NK-92 (cell line): ENCODE measurements around the gene CACNB4.
"Not testable (repeated sequence)": the region's sequence is repeated elsewhere in the genome, so short reads cannot be mapped to it uniquely, and the experiment has no call there.

Experiments used
- DNase-seq: peaks from one replicate; lab custom pipeline; 2025; ENCODE audit not compliant: unreplicated experiment; lab: John Stamatoyannopoulos, UW

Gene CACNB4

DNA sequence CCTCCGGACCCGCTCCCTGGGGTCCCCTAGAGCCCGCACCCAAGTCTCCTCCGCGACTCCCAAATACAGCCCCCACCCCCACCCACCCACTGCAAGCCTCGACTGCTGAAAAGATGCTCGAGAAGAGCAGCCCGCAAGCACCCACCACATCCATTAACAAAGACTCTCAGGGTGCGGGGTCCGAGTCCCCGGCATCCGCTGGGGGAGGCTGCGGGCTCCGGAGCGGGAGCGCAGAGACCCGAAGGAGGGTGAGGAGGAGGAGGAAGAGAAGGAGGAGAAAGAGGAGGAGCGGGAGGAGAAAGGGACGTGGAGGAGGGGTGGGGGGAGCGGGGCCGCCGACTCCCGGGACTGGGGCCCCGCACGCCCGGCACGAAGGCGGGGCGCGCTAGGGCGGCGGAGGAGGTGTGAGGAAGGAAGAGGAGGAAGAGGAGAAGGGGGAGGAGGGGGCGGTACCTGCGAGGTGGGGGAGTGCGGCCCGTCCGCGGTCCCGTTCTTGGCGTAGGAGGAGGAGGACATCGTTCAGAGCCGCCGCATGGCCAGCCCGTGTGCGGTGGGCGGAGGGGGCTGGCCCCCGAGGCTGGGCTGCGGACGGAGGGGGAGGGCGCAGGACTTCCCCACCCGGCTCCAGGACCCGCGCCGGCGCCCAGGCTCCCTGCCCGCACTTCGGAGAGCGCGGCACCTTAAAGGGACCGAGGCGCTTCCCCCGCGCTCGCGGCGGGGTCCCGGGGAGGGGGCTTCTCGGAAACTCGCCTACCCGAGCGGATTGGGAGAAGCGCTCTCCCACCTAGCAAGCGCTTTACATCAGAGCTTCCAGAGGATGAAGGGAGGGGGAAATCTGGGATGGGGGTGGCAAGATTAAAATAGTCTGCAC is at the start of gene CACNB4:
Gene CACNB4 (minus strand): TSS at position 549 of the 871 bp plus-strand sequence.
- no peak for DNase-seq

DNA sequence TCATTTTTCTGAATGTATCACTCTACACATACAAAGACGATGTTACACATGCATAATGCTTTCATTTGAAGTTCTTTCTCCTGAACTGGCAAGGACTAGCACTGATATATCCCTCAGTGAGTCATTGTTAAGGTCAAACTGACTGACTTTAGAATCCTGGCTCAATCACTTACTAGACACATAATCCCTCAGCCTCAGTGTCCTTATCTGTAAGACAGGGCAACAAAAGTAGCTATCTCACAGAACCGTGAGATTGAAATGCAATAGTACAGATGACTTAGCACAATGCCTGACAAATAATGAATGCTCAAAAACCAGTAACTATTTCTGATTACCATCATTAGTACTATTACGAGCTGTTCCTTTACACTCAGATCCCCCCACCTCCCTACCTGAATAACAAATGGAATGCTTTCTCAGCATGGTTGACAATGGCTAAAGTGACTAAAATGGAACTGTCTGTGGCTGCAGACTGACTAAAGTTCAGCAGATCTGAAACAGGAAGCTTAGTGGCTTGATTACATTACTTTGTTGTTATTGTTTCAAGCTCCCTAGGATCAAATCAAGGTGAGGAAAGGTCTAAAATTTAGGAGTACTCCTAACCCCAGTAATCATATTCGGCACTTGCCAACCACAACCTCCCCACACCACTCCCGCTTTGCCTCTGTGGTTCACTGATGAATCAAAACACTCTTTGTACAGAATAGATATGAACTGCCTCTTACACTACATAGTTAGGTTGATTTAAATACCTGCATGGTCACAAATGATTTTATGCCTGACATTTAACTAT is 35.8 kb upstream of the CACNB4 start:
- no peak for DNase-seq

DNA sequence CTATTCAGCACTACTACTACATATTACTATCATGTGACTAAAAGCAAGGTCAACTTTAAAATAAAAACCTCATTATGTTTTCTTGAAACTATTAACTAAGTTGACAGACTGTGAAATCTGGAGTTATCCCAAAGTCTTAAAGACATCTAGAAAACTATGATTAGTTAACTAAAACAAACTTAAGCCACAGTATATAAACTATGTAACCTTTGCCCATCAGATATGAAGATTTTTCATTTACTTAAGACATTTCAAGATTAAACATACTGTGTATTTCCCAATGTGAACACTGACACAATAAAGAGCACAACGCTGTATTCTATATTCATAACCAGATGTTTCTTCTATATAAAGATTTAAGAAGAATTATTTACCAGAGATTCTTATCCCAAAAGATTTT is 33.5 kb upstream of the CACNB4 start:
- no peak for DNase-seq

DNA sequence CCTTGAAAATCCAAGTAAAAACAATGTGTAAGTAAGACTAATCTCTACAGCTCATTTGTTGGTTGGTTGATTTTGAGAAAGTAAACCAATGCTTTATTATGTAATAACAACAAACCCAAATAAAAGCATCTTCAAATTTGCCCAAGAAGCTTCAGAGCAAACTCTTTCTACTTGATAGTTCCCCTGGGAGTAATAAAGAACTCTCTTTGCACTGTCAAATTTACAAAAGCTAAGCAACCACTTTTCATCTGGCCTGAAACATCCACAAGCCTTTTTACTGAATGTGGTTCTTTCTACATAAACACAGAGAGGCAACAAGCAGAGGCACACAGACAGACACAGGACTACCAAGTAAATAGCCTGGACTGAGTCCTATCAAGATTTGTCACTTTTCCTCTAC is 28.8 kb upstream of the CACNB4 start:
- no peak for DNase-seq

DNA sequence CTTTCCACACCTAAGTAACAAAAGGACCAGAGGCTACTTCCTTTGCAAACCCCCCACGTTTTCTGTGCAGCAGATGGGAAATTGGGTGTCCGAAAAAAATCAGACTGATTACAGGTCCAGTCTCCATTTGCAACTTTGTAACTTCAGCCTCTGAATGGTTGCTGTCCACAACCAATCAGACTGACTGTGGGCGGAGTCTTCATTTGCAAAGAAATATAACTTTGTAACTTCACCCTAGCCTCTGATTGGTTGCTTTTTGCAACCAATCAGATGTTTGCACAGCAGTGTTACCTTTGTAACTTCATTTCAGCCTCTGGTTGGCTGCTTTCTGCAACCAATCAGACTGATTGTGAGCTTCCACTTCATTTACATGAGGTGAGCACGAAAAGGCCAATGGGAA is 27.8 kb upstream of the CACNB4 start:
- DNase-seq = no peak

DNA sequence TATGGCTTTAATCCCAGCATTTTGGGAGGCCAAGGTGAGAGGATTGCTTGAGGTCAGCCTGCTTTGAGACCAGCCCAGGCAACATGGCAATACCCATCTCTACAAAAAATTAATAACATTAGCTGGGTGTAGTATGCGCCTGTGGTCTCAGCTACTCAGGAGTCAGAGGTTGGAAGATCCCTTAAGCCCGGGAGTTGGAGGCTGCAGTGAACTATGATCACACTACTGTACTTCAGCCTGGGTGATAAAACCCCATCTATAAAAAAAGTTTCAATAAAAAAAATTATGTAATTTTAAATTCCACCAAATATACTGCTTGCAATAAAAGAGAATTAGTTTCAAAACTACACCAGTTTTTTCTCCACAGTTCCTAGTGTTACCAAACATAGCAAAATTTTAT is 23.3 kb upstream of the CACNB4 start:
- DNase-seq = no peak

DNA sequence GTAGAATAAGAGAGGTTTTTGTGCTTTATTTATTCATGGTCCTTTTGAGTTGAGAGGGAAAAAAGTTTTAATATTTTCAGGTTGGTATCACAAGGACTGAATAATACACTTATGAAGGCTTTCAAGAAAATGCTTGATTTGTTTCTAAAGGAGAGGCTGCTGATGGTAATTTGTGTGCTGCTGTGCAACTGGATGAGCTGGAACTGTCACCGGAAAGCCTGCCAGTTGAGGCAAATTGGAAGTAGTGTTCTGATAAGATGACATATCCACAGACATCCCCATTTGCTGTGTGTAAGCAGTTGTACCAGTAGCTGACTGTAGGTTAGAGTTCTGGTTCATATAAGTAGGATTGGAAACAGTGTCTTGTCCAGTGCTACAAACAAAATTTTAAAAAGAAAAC is 21.6 kb upstream of the CACNB4 start:
- no peak for DNase-seq

DNA sequence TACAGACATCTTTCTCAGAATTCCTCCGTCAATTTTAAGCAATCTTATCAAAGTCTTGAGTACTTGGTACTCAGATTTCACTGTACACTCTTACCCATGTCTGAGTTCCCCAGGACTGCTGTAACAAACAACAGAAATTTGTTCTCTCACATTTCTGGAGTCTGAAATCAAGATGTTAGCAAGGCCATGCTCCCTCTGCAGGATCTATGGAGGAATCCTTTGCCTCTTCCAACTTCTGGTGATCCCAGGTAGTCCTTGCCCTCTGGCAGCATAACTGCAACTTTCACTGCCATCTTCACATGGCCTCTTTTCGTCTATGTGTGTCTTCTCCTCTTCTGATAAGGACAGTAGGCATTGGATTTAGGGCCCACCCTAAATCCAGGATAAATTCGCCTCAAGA is 17.1 kb upstream of the CACNB4 start:
- no peak for DNase-seq

DNA sequence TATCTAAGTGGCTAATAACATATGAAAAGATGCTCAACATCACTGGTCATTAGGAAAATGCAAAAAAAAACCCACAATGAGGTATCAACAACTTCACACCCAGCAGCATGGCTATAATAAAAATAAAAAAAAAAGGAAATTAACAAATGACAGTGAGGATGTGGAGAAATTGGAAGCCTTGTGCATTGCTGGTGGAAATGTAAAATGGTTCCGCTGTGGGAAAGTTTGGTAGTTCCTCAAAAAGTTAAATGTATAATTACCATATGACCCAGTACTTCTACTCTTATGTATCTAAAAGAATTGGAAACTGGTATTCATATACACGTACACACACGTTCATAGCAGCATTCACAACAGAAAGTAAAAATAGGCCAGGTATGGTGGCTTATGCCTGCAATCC is 15.5 kb upstream of the CACNB4 start:
- DNase-seq = no peak

DNA sequence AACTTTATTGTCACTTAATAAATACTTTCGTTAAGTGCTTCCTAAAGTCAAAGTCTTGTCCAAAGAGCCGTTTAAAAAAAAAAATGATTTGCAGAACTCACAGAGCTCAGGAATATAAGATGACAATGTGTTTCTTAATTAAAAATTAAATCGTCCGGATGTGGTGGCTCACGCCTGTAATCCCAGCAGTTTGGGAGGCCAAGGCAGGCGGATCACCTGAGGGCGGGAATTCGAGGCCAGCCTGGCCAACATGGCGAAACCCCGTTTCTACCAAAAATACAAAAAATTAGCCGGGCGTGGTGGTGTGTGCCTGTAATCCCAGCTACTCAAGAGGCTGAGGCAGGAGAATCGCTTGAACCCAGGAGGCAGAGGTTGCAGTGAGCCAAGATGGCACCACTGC is 8.3 kb upstream of the CACNB4 start:
- DNase-seq = not testable (repeated sequence)

DNA sequence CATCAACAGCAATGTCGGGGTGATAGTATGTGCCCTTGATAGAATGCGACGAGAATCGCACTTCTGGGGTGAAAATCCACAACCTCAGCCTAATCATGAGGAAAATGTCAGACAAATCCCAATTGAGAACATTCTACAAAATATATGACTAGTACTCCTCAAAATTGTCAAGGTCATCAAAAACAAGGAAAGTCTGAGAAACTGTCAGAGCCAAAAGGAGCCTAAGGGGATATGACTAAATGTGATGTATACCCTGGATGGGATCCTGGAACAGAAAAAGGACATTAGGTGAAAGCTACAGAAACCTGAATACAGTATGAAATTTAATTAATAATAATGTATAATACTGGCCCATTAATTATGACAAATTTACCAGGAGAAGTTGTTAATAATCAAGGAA is 7.6 kb upstream of the CACNB4 start:
- DNase-seq = no peak

DNA sequence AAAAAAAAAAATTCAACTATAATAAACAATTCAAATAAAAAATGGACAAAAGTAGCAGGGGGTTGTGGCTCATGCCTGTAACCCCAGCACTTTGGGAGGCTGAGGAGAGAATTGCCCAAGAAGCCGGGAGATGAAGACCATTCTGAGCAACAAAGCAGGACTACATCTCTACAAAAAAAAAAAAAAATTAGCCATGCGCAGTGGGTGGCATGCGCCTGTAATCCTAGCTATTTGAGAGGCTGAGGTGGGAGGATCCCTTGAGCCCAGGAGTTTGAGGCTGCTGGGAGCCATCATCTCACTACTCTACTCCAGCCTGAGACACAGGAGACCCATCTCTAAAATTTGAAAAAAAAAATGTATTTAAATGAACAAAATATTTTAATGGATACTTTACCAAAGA is 4.4 kb upstream of the CACNB4 start:
- DNase-seq = no peak

DNA sequence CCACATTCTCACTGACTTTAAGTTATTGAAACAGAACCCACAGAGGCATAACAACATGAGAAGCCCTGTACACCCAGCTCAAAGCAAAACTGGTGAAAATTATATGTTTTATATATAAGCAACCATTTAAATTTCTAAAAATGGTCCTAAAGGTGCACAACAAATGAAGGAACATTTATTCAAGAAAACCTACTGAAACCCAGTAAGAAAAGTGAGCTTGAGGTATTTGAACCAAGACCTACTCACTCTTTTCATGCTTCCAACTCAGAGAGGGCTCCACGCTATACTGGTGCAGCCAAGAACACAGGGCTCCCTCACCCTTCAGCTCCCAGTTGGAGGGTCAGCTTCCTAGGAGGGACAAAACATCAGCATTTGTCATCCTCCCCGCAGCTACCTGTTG is 2.1 kb upstream of the CACNB4 start:
- DNase-seq = no peak

DNA sequence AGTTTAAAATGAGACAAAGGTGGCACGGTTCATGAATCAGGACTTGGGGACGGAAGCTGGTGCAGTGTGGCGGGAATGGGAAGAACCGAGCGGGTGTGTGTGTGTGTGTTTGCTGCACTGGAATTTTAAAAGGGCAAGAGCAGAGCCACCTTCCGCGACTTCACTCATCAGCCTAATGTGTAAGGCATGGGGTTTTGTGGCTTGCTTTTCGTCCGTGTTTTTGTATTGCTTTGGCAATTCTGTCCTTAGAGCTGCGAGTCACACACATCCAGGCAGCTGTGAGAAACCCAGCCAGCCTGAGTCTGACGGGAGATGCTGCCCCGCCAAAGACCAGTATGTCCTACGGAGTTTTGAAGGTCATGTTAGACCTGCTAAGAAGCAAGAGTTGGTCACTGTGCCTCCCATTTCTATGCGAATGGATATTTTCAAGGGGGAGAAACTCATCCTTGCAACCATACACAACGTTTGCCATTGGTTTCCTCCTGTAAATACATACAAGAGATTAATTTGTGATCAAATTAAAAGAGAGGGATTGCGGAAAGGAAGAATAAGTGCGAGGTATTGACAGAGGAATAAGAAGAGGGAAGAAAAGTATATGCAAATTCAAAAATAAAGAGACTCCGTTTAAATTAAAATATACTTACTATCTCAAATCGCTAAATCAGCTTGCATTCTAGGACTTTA is 665 bp upstream of the CACNB4 start:
- no peak for DNase-seq

DNA sequence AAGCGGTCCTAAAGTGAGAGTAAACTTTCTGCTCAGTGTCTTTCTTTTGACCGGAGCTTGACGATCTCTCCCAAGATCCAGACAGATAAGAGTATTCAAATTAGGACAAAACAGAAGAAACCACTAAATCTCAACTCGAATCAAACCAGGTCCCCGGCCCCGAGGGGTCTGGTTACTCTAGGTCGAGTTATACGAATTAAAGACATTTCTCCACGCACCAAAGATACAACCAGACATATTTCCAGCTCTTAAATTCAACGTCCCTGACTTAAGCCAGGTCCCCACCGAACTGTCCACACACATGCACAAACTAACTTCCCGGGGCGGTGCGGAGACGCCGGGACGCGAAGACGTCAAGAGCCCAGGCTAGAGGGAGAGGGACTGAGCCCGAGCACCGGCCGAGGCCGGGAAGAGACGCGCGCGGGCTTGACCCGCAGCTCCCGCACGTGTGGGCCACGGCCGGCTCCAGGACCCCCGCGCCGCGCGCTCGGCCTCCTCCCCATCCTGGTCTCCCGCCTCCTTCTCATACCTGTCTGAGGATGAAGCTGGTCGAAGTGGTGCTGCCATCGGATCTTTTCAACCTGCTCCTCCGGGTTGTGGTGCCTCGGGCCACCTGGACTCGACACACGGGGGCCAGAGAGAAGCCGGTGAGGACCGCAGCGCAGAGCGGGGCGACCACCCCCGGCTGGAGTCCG is 896 bp downstream of the CACNB4 start:
- DNase-seq = no peak

DNA sequence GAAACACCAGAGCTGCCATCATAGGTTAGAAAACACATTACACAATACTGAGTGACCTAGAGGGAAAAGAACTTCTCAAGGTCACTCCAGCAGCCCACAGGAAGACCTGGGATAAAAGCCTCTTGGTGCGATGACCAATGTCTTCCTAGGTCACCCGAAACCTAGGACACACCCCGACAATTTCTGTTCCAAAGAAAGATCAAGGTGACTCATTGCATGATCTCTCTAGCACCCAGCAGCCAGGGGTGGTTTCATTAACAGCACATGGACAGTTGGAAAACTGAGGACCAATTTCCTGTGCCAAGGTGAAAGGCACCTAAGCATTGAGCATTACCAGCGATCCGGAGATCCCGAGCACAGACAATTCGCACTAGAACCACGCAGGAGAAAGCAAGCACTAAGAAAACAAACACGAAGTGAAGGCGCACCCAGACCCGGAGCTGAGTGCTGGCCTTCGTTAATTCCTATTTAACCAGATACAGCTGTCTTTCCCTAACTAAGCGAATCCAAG is 1.5 kb downstream of the CACNB4 start:
- no peak for DNase-seq

DNA sequence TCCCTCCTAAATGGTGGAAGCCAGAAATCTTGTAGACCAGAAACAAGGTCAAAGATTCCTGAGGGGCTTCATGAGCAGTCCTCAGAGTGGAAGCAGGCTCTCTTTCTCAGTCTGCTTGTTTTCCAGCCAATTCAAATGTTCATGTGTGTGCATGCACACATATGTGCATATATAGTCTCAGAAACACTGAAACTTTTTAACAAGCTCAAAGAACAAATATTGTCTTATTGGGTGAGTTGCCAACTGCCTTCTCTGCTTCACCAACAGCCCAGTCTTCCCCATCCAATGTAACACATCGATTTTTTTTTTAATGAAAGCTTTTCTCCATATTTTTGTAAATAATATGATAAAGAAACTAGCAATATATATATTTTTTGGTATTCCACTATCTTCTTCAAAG is 3.7 kb downstream of the CACNB4 start:
- DNase-seq = no peak

DNA sequence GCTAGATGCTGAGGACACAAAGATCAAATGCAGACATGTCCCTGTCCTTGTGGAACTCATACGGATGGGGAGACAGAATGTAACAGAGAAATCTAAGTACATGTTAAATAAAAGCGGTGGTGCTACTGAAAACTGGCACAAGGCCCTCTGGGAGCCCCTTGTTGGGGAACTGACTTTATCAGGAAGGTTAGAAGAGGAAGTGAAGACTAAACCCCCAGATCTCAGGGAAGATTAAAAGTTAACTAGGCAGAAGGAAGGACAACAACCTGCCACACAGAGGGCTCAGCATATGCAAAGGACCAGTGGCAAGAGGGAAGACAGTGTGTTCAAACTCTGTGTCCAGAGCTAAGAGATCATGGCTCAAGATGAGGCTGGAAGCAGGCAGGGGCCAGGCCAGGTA is 4.8 kb downstream of the CACNB4 start:
- no peak for DNase-seq

DNA sequence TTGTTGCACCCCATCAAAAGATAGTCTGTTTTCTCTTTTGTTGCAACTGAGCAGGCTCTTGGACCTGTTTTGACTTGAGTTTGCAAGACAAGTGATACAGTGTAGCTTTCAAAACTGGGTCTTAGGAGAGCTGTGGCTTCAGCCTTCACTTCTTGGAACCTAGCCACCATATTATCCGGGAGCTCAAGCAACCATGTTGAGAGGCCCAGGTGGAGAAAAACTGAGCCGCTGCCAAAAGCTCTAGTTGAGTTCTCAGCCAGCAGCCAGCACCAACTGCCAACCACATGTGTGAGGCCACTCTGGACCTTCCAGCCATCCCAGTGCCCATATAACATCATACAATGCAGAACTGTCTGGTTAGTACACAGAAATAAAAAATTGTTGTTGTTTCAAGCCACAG is 5.4 kb downstream of the CACNB4 start:
- DNase-seq = no peak

DNA sequence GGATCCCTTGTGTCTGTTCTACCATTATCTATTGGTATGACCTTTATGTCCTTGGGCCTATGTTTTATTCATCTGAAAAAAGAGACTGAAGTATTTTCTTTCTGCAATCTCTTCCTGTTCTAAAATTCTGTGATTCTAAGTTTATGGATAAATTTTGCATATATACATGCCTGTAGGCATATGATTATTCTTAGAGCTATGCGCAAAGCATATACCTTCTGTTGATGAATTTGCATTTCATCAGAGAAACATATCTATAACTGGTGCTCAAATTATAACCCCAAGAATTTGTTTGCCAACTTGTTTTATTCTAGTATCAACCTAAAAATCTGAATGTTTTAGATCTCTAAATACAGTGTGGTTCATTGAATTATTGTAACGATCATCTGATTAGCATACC is 6.7 kb downstream of the CACNB4 start:
- no peak for DNase-seq

DNA sequence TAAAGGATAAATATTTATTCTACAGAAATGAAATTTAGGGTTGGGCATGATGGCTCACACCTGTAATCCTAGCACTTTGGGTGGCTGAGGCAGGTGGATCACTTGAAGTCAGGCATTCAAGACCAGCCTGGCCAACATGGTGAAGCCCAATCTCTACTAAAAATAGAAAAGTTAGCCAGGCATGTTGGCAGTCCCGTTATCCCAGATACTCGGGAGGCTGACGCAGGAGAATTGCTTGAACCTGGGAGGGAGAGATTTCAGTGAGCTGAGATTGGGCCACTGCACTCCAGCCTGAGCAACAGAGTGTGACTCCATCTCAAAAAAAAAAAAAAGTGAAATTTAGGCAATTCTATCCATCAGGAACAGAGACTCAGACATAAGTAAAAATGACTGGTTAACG is 8.1 kb downstream of the CACNB4 start:
- not testable (repeated sequence) for DNase-seq
